Fibroblast of skin of back (primary cell): ENCODE data around the gene NNMT.

ENCODE experiments used
- DNase-seq: peaks from one replicate; pipeline ENCODE4 v3.0.0-alpha.2; 2013

NNMT gene

DNA sequence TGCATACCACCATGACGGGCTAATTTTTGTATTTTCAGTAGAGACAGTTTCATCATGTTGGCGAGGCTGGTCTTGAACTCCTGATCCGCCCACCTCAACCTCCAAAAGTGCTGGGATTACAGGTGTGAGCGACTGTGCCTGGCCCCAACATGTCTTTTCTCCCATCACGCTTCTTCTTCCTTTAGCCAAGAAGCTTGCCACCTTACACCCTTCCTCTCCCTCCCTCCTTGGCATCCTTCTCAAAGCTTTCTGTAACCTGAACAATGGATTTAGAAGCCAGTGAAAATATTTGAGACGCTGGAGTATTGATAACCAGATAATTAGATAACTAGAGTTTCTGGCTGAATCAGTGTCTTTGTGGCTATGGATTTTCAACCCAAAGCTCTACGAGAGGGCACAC, 11.3 kb upstream of the NNMT start:
- no peak for DNase-seq

DNA sequence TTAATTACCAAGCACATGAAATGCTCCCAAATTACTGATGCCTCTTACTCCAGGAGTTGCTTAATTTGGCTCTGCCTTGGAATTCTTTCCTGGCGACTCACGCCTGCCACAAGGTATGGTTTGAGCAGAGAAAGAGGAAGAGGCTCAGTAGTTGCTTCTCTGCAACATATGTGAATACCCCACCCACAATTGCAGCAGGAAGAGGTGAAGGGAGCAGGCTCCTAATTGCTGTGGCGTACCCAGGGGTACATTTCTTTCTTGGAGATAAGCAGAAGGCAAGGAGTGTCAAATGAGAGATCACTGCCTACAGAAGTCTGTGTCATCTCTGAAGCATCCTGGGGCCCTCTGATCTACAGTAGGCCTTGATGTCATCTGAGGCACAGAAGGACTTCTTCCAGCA, 10.6 kb upstream of the NNMT start:
- DNase-seq = peak; percentile 67

DNA sequence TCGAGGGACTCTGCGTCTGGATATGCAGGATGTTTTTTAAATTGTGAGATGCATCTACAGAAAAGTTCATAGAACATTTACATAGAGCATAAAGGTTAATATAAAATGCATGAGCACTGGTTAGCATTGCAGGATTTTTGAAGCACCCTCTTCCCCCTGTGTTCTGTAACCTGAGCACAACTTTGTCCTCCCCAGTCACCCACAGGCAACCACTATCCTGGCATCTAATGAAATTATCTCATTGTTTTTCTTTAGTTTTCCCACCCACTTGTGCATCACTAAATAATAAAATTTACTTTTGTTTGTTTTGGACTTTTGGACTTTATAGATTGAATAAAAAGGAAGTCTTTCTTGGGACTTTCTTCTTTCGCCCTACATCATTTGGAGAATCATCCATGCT, 10.0 kb upstream of the NNMT start:
- no peak for DNase-seq

DNA sequence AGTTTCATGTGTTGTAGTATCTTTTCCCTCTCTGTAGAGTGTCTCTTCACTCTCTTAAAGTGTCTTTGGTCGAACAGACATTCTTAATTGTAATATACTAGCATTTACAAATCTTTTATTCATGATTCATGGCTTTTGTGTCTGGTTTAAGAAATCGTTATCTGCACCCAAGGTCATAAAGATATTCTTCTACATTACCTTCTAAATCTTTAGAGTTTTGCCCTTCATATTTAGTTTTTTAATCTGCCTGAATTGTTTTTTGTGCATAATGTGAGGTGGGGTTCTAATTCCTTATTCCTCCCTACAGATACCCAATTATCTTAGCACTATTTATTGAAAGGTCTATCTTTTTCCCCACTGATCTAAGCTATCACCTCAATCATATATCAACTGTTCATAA, 9.0 kb upstream of the NNMT start:
- DNase-seq = no peak

DNA sequence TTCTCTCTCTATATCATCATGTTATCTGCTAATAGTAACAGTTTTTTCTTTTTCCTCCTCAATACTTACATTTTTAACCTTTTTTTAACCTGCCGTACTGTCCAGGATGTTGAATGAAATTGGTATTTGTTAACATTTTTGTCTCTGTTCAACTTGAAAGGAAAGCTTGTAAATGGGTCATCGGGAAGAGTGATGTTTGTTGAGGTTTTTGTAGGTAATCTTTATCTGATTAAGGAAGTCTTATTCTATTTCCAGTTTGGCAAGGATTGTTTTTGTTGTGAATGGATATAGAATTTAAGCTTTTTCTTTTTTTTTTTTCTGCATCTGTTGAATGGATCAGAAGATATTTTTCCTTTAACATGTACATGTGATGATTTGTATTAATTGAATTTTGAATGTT, 8.1 kb upstream of the NNMT start:
- DNase-seq = no peak

DNA sequence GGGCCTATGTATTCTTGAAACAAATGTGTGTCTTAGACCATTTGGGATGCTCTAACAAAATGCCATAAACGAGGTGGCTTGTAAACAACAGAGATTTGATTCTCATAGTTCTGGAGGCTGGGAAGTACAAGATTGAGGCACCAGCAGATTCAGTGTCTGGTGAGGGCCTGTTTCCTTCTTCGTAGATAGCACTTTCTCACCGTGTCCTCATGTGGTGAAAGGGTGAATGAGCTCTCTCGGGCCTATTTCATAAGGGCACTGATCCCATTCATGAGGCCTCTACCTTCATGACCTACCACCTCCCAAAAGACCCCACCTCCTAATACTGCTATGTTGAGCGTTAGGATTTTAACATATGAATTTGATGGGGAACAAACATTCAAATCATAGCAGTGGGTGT, 6.4 kb upstream of the NNMT start:
- DNase-seq = no peak

DNA sequence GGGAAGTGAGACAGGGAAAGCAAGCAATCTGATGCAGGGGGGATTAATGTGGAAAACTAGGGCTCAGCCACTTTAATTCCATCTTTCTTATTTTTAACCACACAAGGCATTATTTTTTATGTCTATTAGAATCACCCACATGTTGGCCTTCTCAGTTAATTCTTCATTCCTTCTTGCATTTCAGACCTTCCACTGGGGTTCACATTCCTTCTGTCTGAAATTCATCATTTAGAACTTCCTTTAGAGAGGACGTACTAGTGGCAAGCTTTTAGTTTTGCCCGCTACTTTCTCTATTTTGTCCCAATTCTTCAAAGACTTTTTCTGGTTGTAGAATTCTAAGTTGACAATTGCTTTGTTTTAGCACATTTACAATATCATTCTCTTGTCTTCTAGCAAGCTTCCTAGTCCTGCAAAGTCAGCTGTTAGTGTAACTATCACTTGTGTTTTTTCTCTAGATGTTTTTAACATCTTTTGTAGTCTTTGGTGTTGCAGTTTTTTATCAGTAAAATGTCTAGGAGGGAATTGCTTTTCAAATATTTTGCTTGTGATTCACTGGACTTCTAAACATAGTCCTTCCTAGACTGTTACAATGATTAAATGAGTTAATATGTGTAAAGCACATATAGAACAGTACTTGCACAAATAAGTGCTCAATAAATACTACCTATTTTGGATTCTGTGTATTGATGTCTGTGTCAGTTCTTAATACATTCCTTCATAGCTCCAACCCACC, 5.5 kb upstream of the NNMT start:
- peak; percentile 80 for DNase-seq

DNA sequence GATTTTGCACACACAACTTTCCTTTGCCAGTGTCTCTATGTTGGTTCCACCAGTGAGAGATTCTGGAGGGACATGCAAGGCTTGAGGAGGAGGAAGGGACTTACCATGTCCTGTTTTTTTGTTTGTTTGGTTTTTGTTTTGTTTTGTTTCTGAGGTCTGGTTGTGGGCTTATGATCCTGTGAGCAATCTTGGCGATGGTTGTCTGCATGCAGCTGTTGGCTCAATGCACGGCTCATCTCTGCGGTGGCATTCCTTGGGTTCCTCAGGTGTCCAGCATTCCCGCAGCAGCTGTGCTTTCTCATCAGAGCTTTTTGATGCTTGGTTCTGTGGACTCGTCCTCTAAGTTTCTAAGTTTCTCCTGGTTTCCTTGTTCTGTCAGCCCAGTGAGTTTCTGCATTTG, 4.8 kb upstream of the NNMT start:
- peak; percentile 50 for DNase-seq

DNA sequence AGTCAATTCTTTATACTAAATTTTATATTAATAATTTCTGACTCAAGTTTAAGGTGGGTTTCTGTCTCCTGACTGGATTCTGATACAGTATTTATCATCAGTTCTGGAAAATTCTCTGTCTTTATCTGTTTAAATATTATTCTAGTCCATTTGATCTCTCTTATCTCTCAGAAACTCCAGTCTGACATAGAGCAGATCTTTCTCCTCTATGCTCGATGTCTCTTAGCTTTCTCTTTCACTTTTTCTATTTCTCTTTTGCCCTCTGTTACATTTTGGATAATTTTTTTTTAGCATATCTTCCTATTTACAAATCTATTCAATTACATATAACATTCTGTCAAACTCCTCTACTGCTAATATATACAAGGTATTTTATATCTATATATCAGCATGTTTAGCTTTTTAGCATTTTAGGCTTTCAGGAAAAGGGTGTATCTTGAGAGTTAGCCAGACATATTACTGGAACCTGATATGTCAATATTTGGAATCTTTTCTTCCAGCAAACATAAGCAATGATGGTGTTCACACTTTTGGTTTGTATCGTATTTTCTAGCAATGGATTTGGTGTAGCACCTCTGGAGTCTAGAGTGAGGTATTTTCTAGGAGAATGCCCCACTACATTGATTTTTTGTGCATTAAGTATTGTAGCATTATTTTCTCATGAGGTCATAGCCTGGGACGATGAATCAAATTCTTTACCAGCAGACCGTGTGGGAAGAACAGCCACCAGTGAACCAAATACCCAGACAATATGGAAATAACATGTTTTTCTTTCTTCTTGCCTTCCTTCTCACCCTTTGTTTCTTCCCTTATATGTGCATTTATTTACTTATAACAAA, 4.1 kb upstream of the NNMT start:
- peak; percentile 95 for DNase-seq

DNA sequence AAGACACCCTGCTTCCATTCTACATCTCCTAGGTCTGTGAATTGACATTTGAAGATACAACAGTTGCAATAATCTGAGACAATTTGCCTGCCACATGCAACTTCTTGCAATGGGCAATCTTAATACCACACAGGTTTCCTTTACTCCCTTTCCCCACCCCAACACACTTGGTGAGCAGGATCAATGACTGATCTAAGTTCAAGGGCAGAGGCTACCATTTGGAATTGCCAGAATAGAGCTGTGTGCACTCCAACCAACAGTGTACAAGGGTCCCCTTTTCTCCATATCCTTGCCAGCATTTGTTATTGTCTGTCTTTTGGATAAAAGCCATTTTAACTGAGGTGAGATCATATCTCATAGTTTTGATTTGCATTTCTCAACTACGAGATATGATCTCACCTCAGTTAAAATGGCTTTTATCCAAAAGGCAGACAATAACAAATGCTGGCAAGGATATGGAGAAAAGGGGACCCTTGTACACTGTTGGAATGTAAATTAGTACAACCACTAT, 2.9 kb upstream of the NNMT start:
- no peak for DNase-seq

DNA sequence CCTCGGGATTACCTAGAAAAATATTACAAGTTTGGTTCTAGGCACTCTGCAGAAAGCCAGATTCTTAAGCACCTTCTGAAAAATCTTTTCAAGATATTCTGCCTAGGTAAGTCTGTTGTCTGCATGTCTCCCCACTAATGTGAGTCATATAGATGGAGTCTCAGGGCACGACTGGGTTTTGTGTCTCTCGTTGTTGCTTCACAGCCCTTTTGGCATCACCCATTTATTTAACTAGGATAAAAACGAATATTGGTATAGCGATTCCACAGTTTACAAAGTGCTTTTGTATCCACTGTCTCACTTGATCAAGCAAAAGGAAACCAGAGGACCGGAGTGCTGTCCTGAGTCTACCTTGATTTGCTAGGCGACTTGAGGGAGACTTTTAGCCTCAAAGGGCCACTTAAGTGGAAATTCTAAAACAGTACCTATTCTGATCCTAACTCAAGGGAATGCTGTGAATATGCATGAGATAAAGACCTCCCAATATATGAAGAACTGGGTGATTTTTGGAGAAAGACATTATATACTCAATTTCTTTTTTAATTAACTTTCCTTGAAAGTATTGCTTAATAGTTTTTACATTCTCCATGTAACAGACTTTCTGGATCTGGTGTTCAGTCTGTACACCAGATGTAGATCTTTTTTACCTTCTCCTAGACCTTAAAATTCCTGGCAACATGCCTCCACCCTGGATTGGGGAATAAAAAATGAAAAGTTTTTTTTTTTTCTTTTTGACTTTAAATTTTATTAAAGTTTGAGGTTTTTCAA, 590 bp downstream of the NNMT start:
- peak; percentile 40 for DNase-seq

DNA sequence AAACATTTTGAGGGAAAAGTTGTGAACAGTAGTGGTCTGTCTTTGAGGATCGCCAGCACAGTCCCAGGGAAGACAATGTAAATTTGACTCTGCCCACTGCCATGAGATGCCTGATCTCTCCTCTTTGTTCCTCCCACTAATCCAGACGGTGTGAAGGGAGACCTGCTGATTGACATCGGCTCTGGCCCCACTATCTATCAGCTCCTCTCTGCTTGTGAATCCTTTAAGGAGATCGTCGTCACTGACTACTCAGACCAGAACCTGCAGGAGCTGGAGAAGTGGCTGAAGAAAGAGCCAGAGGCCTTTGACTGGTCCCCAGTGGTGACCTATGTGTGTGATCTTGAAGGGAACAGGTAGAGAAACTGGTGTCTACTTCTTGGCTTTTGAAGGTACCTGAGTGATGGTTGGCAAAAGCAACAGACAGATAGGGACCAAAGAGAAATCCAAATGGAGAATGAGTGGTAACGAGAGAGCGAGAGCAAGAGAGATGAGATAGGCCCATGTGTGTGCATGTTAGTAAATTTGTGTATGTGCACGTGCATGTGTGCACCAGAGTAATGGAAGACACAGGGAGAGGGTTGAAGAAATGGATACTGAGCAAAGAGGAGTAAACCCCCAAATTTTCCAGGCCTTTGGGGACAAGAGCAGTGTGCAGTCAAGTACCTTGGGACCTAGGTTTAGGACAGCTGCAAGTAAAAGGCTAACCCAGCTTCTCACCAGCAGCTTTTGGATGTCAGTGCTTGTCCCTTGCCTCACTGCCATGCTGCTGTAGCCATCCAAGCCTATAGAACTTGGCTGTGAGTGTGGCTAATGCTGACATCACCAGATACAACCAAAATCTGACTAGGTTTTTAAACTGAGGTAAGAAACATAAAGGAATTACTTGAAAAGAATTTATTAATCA, 1.9 kb downstream of the NNMT start:
- no peak for DNase-seq

DNA sequence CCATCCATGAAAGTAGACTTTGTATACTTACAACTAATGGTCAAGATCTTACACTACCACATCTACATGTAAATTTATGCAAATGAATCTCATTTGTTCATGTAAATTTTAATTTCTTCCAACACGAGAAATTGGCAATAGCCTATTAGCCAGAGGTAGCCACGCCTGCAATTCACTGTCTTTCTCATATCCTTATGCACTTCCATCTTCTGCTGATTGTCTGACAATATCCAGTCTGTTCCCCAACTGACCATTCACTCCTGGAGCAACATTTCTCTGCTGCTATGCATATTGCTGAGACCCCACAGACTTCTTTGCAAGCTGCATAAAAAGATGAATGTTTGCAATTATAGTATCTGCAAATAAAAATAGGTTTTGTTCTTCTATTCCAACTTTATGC, 2.5 kb downstream of the NNMT start:
- no peak for DNase-seq

DNA sequence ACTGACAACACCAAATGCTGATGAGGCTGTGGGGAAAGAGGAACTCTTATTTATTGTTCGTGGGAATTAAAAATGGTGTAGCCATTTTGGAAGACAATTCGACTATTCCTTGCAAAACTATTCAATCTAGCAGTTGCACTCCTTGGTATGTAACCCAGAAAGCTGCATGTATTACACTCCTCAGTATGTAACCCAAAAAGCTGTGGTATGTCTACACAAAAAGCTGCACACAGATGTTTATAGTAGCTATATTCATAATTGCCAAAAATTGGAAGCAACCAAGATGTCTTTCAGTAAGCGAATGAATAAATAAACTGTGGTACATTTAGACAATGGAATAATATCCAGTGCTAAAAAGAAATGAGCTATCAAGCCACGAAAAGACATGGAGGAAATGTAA, 4.9 kb downstream of the NNMT start:
- no peak for DNase-seq

DNA sequence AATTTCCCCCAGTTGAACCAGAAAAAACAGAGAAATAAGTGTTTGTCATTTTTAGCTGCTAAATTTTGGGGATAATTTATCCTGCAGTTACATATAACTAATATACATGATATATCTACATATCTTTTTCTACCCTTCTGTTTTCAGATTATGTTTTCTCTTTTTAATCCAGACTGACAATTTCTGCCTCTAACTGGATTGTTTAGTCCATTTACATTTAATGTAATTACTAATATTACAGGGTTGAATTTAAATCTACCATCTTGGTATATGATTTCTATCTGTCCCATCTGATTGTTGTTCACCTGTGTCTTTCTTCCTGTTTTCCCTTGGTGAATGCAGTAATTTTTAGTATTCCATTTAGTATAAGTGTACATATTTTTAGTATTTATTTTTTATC, 5.7 kb downstream of the NNMT start:
- no peak for DNase-seq

DNA sequence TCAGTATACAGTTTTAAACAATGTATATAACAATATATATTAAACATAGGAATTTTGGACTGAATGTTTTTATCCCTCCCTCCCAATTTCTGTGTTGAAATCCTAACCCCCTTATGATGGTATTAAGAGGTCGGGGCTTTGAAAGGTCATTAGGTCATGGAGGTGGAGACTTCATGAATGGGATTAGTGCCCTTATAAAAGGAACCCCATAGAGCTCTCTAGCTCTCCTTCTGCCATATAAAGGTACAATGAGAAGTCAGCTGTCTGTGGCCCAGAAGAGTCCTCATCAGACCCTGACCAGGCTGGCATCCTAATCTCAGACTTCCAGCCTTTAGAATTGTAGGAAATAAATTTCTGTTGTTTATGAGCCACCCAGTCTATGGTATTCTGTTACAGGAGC, 6.5 kb downstream of the NNMT start:
- no peak for DNase-seq

DNA sequence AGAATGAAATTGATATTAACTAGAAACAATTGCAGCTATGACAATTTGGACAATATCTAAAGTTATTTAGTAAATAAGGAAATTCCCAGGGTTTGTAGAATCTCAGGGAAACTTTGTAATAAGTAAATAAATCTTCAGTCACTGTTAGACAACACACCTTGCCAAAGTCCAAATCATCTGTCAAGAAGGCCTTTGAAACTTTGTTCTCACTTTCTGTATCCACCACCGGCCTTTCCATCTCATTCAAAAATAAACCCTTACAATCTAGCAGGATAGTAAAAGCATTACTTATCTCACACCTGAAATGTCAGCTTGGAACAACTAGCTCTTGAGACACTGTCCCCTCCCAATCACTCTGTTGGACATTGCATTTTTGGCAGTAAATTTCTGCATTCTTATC, 7.9 kb downstream of the NNMT start:
- DNase-seq = no peak

DNA sequence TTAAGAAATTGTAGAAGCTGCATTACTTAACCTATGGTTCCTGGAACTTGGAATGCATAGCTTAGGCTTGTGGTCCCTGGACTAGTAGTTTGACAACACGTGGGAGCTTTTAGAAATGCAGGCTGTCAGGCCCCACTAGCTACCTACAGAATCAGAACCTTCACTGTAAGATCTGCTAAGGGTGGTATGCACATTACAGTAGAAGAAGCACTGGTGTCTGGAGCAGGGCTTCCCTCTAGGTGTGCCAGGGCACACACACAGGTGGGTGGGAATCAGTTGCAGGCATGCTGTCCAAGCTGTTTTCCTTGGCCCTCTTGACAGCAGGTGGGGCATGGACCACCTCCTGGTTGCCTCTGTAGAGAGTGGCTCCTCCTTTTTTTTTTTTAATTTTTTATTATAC, 8.8 kb downstream of the NNMT start:
- DNase-seq = no peak

DNA sequence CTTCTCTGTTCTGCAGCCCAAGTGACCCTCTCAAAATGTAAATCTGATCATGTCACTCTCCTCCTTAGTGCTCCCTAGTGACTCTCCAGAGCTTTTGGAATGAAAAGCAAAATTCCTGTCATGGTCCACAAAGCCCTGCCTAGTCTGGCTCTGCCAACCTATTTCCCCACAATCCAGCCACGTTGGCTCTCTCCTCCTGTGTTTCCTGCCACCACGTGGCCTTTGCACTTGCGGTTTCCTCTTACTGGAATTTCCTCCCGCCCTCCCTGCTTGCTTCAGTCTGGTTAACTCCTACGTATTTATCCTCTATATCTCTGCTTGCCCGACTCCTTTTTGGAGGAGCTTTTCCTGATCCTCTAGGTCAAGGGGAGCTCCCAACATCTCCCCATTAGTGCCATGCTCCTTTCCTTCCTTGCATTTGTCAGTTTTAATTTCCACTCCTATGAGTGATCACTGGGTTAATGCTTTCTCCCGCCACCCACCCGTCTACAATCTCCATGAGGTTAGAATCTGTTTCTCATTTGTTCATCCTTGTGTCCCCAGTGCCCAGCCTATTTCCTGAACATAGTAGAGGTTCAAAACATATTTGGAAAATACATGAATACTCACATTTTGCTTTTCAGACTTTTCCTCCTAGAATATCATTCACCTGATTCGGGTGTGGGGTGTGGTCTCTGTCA, 11.5 kb downstream of the NNMT start:
- peak; percentile 94 for DNase-seq

DNA sequence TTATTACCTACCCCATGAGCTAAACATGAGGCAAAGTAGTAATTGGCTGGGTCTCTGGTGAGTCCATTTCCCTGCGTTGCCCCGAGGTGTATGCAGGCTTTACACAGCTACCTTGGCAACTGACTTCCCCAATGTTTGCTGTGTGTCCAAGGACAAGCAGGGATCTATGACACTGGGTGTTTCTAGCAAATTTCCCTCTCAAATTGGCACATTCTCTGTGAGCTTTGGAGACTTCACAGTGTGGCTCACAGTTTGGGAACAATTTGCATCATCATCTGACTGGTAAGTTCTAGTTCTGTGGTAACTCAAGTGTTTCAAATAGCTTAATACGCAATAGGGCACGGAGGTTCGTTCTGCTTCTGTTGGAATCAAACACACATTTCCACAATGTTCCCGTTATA, 12.5 kb downstream of the NNMT start:
- DNase-seq = no peak

DNA sequence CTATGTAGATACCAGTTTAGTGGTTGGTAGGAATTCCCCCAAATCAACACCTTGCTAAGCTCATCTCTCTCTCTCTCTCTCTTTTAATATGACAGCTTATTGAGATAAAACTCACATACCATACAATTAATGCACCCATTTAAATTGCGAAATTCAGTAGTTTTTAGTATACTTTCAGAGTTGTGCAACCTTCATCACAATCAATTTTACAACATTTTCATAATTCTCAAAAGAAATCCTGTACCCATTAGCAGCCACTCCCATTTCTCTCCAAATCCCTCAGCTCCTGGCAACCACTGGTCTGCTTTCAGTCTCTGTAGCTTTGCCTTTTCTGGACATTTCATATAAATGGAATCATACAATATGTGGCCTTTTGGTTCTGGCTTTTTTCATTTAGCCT, 13.3 kb downstream of the NNMT start:
- no peak for DNase-seq

DNA sequence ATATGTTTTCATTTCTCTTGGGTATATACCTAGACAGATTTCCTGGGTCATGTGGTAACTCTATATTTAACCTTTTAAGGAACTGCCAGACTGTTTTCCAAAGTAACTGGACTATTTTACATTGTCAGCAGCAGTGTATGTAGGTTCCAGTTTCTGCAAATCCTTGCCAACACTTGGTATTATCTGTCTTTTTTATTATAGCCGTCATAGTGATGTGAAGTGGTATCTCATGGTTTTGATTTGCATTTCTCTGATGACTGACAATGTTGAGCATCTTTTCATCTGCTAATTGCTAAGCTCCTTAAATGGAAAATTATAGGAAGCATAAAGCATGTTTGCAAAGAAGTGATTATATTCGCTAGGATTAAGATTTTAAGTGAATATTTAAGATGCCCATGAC, 13.9 kb downstream of the NNMT start:
- no peak for DNase-seq
